RWPE1 (cell line): ENCODE data around the gene HSPA6.

Experiments
- CTCF ChIA-PET: fragments of 350-600 bp; sonication (Branson Sonifier 250); formaldehyde crosslinking; extraction: SDS; loops from one replicate; lab custom pipeline; 2021; lab: Yijun Ruan, JAX
- POLR2A ChIA-PET: fragments of 400-600 bp; formaldehyde crosslinking; extraction: SDS; loops from one replicate; lab custom pipeline; 2020; ENCODE audit warnings: antibody characterized with exemption; ENCODE audit not compliant: low non-redundant PET; lab: Yijun Ruan, JAX
- DNase-seq: peaks from one replicate; pipeline ENCODE4 v3.0.0; 2012; ENCODE audit warnings: low spot score
- H3K27ac ChIP-seq: fragments of 450-650 bp; 2 replicates; pipeline ENCODE4 v1.5.1; 2017
- CTCF ChIP-seq: fragments of 450-650 bp; conservative IDR thresholded peaks from 2 replicates; pipeline ENCODE4 v1.5.1; 2017; ENCODE audit warnings: low read depth, mild to moderate bottlenecking

Gene HSPA6

GRCh38 chr1:161484613-161485012 lies 39.7 kb upstream of the HSPA6 start:
- no peak overlapping the region for H3K27ac ChIP-seq
- TF ChIP-seq CTCF, result no peak
- ChIA-PET CTCF (interaction anchor here (0.6 kb wide), 1 partner anchor 59 kb away, joined by 3 read pairs; no protein-coding TSS in a partner anchor), POLR2A (no interaction called here)
- DNase-seq, result no peak

- peak; percentile 51 for DNase-seq
- POLR2A ChIA-PET, result no interaction called here
- no peak overlapping the region for H3K27ac ChIP-seq
Measured at GRCh38 chr1:161486806-161487741, 37.3 kb upstream of the HSPA6 start.

GRCh38 chr1:161491472-161491871 lies 32.9 kb upstream of the HSPA6 start:
- H3K27ac ChIP-seq, result no peak overlapping the region
- DNase-seq, result no peak
- CTCF ChIA-PET, result no interaction called here
- POLR2A ChIA-PET, result no interaction called here
- no peak for TF ChIP-seq CTCF

More at GRCh38 chr1:161486806-161487741, 37.3 kb upstream of the HSPA6 start:
- TF ChIP-seq CTCF, result peak; percentile 55
- CTCF ChIA-PET, result interaction anchor here (0.5 to 0.6 kb wide), 3 partner anchors 11 to 204 kb away, joined by 3 to 4 read pairs (median 3); no protein-coding TSS in a partner anchor

DNA sequence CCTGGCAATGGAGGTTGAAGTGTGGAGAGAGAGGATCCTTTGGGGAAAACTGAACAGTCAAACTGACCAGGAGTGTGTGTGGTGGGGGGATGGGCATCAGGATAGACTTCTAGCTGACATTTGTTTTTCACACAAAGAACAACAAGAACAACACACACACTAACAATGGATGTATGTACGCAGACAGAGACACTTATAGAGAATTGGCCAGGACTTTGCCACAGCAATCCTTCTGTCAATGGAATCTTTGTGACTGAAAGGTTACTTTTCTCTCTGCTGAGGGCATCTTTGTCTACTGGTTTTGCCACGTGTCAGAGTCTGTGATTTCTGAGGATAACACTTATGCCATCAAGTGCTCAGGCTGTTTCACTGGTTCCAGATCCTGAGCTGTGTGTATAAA lies 31.5 kb upstream of the HSPA6 start:
- no peak overlapping the region for H3K27ac ChIP-seq
- no peak for TF ChIP-seq CTCF
- no peak for DNase-seq
- ChIA-PET POLR2A (no interaction called here), CTCF (no interaction called here)

DNA sequence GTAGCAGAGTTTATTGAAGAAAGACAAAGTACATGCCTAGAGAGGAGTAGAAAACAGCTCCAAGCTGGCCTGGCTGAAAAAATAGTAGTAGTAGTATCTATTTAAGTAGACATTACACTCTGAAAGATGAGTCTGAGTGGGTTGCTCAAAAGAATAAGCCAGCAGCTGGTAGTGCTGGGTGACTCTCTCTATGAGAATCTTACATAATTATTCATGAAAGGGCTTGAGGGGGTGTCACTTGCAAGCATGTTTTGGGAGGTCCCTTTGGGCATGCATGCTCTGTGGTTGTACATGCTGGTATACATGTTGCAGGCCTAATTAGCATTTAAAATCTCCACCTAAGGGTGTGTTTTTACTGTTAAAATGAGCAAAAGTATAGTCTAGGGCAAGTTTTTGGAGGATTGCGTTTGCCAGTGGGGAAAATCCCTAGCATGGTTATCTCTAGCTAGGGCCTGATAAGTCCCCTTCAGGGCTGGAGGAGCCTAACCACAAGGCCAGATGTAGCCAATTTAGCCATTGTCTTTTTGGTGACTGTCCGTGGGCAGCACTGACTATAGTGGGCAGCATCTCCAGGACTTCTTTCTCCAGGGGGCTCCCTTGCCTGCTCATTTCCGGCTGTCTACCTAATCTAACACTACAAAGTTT lies 30.1 kb upstream of the HSPA6 start:
- ChIA-PET POLR2A (no interaction called here), CTCF (no interaction called here)
- H3K27ac ChIP-seq, result no peak overlapping the region
- no peak for DNase-seq
- TF ChIP-seq CTCF, result no peak

DNA sequence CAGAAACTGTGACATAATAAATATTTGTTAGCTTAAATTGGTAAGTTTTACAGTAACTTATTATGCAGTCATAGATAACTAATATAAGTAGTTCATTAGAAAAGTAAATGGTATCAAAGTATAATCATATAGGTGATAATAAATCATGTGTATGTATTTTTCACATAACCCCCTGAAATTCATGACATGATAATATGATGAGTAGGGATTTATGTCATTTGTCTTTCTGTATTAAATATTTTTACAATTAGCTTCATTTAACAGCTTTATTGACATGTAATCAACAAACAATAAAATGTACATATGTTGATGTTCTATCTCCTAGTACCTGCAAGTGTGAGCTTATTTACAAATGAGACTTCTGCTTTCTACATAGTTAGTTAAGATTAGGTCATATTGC lies 28.9 kb upstream of the HSPA6 start:
- no peak overlapping the region for H3K27ac ChIP-seq
- ChIA-PET CTCF (no interaction called here), POLR2A (no interaction called here)
- no peak for DNase-seq
- TF ChIP-seq CTCF, result no peak
